Vagina (tissue), 2 donors: ENCODE measurements around the gene KLHL6. TPM values are rescaled to one million over a fixed set of nuclear protein-coding genes. Genes with fewer than 3 reads are reported as not detected.

ENCODE experiments used
- DNase-seq, 2 donors: peaks; one replicate each; pipeline ENCODE4 v3.0.0-alpha.2; 2017; ENCODE audit errors: extremely low spot score in 2 of 2
- H3K27ac ChIP-seq: fragments of 200-600 bp; sonication (generic); one replicate; pipeline ENCODE4 v1.5.1; 2019
- H3K27me3 ChIP-seq: fragments of 200-600 bp; sonication (generic); one replicate; pipeline ENCODE4 v1.5.1; 2019
- H3K36me3 ChIP-seq, 2 donors: fragments of 200-600 bp; sonication (generic); one replicate each; pipeline ENCODE4 v1.5.1; 2017 to 2019
- H3K4me1 ChIP-seq: fragments of 200-600 bp; sonication (generic); one replicate; pipeline ENCODE4 v1.5.1; 2019
- H3K4me3 ChIP-seq, 2 donors: fragments of 200-600 bp; sonication (generic); 1 replicate in 1 of 2; 2 replicates in 1 of 2; pipeline ENCODE4 v1.5.1; 2016 to 2019
- H3K9me3 ChIP-seq: fragments of 200-600 bp; sonication (generic); one replicate; pipeline ENCODE4 v1.5.1; 2019
- CTCF ChIP-seq, 3 experiments: fragments of 450-650 bp in 2 of 3; fragments of 200-600 bp in 1 of 3; sonication (generic) in 1 of 3; IDR thresholded peaks; one replicate each; pipeline ENCODE4 v1.5.1; 2017 to 2019; ENCODE audit warnings: antibody characterized with exemption in 3 of 3, mild to moderate bottlenecking in 2 of 3, moderate library complexity in 2 of 3
- POLR2A ChIP-seq, 2 donors: fragments of 450-650 bp; IDR thresholded peaks; one replicate each; pipeline ENCODE4 v1.6.1; 2017; ENCODE audit warnings: antibody characterized with exemption in 2 of 2, mild to moderate bottlenecking in 2 of 2, moderate library complexity in 2 of 2
- POLR2AphosphoS5 ChIP-seq, 2 donors: sonication (generic); formaldehyde crosslinking; IDR thresholded peaks; one replicate each; pipeline ENCODE4 v1.9.0; 2017; ENCODE audit warnings: antibody characterized with exemption in 2 of 2, mild to moderate bottlenecking in 2 of 2, low read depth in 1 of 2; ENCODE audit not compliant: insufficient read depth in 1 of 2
- intact Hi-C: fragments of 100-400 bp; cut with DNase I; formaldehyde crosslinking; loops from one replicate; pipeline ENCODE4 v1.15.1; 2023
- total RNA-seq: library from RNA; depleted of rRNA; stranded (reverse); fragments of >200 nt; gene quantifications from one replicate; pipeline ENCODE4 v1.2.3, GENCODE V29; 2016

Gene KLHL6
- total RNA-seq, 1 donor from 2014 or later: 1.7 TPM

GRCh38 chr3:183493296-183494045, 62.0 kb downstream of the KLHL6 start:
- H3K27ac ChIP-seq: no peak overlapping the region
- TF ChIP-seq POLR2A (IDR thresholded peaks at IDR 0.05): no peak
- TF ChIP-seq POLR2AphosphoS5 (IDR thresholded peaks at IDR 0.05; ENCODE audit: insufficient read depth in 1 of 2, low read depth in 1 of 2): no peak
- TF ChIP-seq CTCF (IDR thresholded peaks at IDR 0.05): no peak
- no peaks in the 10 kb centered on the region for H3K36me3 ChIP-seq
- DNase-seq: peak in 1 of 2 donors; percentile 32
- H3K9me3 ChIP-seq: no peaks in the 10 kb centered on the region
- no peaks in the 10 kb centered on the region for H3K27me3 ChIP-seq
- H3K4me3 ChIP-seq: no peak overlapping the region
- intact Hi-C loops: no loop called here
- H3K4me1 ChIP-seq: no peaks in the 10 kb centered on the region

GRCh38 chr3:183492849-183493179, 62.7 kb downstream of the KLHL6 start:
- intact Hi-C loops: no loop called here
- H3K9me3 ChIP-seq: no peaks in the 10 kb centered on the region
- no peak overlapping the region for H3K4me3 ChIP-seq
- TF ChIP-seq POLR2AphosphoS5 (IDR thresholded peaks at IDR 0.05; ENCODE audit: insufficient read depth in 1 of 2, low read depth in 1 of 2) (no peak), CTCF (IDR thresholded peaks at IDR 0.05) (no peak), POLR2A (IDR thresholded peaks at IDR 0.05) (no peak)
- H3K27me3 ChIP-seq: no peaks in the 10 kb centered on the region
- H3K36me3 ChIP-seq: no peaks in the 10 kb centered on the region
- H3K27ac ChIP-seq: no peak overlapping the region
- DNase-seq: no peak
- H3K4me1 ChIP-seq: no peaks in the 10 kb centered on the region

- Histone ChIP-seq H3K27me3 (no peaks in the 10 kb centered on the region), H3K27ac (no peak overlapping the region), H3K36me3 (no peaks in the 10 kb centered on the region), H3K4me3 (no peak overlapping the region), H3K9me3 (no peaks in the 10 kb centered on the region), H3K4me1 (no peaks in the 10 kb centered on the region)
- DNase-seq: peak; percentile 52 to 65
- TF ChIP-seq POLR2AphosphoS5 (IDR thresholded peaks at IDR 0.05; ENCODE audit: insufficient read depth in 1 of 2, low read depth in 1 of 2) (no peak), CTCF (IDR thresholded peaks at IDR 0.05) (no peak), POLR2A (IDR thresholded peaks at IDR 0.05) (no peak)
- intact Hi-C loops: no loop called here
Observed at GRCh38 chr3:183491923-183492848, 63.3 kb downstream of the KLHL6 start.

- H3K27ac ChIP-seq: no peak overlapping the region
- no peak overlapping the region for H3K4me3 ChIP-seq
- no peaks in the 10 kb centered on the region for H3K9me3 ChIP-seq
- DNase-seq: peak; percentile 77 to 84
- H3K4me1 ChIP-seq: no peaks in the 10 kb centered on the region
- no peaks in the 10 kb centered on the region for H3K27me3 ChIP-seq
- intact Hi-C loops: no loop called here
- no peaks in the 10 kb centered on the region for H3K36me3 ChIP-seq
- TF ChIP-seq POLR2A (IDR thresholded peaks at IDR 0.05) (no peak), CTCF (IDR thresholded peaks at IDR 0.05) (no peak), POLR2AphosphoS5 (IDR thresholded peaks at IDR 0.05; ENCODE audit: insufficient read depth in 1 of 2, low read depth in 1 of 2) (no peak)
Observed at GRCh38 chr3:183491109-183491922, 64.2 kb downstream of the KLHL6 start.
